Cardiac fibroblast (primary cell): Measurements from ENCODE around the gene PLEKHO2.

Source experiments
- DNase-seq, 2 donors: peaks; one replicate each; pipeline versions ENCODE4 v3.0.0 to v3.0.0-alpha.2; 2010; ENCODE audit warnings: low read depth in 2 of 2
- H3K4me3 ChIP-seq, 2 donors: replicated peaks in 1 of 2; 1 replicate in 1 of 2; 2 replicates in 1 of 2; pipeline ENCODE4 v1.5.1; 2011; ENCODE audit warnings: low read depth in 2 of 2, low read length in 2 of 2, mild to moderate bottlenecking in 2 of 2, moderate library complexity in 1 of 2
- TF ChIP-seq, protein P1 (sequence below): IDR thresholded peaks from one replicate; pipeline ENCODE4 v1.5.1; 2011; ENCODE audit warnings: low read depth, mild to moderate bottlenecking, low read length, inconsistent platforms

PLEKHO2 gene

DNA sequence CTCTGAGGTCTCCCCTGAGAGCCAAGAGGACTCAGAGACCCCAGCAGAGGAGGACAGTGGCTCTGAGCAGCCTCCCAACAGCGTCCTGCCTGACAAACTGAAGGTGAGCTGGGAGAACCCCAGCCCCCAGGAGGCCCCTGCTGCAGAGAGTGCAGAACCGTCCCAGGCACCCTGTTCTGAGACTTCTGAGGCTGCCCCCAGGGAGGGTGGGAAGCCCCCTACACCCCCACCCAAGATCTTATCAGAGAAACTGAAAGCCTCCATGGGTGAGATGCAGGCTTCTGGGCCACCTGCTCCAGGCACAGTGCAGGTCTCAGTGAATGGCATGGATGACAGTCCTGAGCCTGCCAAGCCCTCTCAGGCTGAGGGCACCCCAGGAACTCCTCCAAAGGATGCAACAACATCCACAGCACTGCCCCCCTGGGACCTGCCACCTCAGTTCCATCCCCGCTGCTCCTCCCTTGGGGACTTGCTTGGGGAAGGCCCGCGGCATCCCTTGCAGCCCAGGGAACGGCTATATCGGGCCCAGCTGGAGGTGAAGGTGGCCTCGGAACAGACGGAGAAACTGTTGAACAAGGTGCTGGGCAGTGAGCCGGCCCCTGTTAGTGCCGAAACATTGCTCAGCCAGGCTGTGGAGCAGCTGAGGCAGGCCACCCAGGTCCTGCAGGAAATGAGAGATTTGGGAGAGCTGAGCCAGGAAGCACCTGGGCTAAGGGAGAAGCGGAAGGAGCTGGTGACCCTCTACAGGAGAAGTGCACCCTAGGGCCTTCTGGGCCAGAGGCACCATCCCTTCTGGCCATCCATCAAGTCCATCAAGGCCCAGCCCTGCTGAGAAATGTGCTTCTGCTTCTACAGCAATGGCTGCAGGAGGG is 23.6 kb downstream of the PLEKHO2 start:
- no peak overlapping the region for H3K4me3 ChIP-seq
- no peak for DNase-seq
- TF ChIP-seq, protein P1, sequence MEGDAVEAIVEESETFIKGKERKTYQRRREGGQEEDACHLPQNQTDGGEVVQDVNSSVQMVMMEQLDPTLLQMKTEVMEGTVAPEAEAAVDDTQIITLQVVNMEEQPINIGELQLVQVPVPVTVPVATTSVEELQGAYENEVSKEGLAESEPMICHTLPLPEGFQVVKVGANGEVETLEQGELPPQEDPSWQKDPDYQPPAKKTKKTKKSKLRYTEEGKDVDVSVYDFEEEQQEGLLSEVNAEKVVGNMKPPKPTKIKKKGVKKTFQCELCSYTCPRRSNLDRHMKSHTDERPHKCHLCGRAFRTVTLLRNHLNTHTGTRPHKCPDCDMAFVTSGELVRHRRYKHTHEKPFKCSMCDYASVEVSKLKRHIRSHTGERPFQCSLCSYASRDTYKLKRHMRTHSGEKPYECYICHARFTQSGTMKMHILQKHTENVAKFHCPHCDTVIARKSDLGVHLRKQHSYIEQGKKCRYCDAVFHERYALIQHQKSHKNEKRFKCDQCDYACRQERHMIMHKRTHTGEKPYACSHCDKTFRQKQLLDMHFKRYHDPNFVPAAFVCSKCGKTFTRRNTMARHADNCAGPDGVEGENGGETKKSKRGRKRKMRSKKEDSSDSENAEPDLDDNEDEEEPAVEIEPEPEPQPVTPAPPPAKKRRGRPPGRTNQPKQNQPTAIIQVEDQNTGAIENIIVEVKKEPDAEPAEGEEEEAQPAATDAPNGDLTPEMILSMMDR = no peak

DNA sequence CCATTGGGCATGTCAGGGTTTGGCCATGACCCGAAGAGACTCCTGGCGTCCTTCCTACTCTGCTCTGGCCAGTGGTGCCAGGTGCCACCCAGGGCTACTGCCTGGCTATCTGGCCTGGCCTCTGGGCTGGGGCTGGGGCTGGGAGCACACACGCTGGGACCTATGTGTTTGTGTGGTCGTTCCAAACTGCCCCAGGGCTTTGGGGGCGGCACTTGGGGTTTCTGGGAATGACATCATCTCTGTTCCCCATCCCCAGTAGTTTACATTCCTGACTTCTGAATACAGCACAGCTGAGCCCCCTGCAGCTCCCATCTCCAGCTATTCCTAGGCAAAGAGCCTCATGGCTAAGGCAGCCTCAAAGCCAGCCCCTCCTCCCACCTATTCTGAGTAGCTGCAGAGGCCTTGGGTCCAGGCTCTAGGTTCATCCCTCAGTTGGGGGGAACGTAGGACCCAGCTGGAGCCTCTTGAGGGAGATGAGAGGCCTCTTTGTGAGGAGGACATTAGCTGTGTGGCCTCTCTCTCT is 24.3 kb downstream of the PLEKHO2 start:
- peak; percentile 39 to 43 for DNase-seq
- TF ChIP-seq, protein P1 = no peak

DNA sequence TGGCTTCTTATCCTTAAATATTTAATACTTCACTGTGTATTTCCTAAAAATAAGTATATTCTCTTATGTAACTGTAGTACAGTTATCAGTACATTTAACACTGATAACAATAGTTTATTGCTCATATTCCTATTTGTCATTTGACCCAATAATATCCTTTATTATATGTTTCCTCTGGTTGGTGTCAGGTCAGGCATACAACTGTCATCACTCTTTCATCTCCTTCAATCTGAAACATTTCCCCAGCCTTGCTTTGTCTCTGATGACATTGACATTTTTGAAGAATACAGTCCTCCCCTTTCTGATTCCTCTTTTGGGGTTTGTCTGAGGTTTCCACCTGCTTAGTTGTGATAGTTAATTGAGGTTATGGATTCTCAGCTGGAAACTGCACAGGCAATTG is 27.8 kb downstream of the PLEKHO2 start:
- no peak for DNase-seq
- TF ChIP-seq, protein P1 = no peak
- H3K4me3 ChIP-seq = no peak overlapping the region

More for the DNA sequence above, 24.3 kb downstream of the PLEKHO2 start:
- H3K4me3 ChIP-seq = no peak overlapping the region

DNA sequence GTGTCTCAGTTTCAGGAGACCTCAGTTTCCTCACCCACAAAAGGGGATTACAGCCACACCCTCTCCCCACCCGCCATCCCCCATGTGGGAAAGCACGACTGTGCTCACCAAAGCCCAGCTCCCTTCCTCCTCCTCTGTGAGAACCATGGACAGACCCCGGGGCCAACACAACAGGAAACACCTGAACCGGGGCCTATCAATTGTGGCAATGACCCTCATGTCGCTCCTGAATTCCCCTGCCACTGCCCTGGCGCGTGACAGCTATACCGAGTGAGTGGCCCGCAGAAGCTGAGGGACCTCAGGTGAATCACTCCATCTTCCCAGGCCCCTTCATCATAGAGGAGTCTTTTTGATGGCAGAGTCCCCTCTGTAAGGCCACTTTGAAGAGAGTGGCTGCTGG is 28.6 kb downstream of the PLEKHO2 start:
- H3K4me3 ChIP-seq = no peak overlapping the region
- no peak for DNase-seq
- TF ChIP-seq, protein P1 = no peak

DNA sequence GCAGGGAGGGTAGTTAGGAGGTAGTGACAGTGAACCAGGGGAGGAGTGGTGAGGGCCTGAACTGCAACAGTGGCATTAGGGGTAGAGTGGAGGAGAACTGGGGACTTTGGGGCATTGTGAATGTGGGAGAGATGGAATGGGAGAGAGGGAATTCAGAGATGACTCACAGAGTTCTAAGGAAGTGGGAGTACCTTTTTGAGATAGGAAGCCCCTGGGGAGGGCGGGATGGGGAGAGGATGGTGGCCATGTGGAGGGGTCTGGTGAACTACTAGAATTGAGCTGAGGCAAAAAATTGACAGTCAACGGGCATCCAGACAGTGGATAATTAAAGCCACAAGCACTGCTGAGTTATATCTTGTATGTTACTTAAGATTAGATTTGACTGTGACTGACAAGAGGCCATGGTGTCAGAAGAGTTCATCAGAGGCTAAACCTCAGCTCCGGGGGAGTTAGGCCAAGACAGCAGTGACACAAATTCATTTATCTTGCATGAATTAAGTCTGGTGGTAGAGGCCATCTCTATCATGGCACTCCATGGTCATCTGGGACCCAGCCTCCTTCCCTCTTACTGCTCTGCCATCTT is 34.0 kb downstream of the PLEKHO2 start:
- no peak for DNase-seq
- TF ChIP-seq, protein P1 = no peak
- H3K4me3 ChIP-seq = no peak overlapping the region

DNA sequence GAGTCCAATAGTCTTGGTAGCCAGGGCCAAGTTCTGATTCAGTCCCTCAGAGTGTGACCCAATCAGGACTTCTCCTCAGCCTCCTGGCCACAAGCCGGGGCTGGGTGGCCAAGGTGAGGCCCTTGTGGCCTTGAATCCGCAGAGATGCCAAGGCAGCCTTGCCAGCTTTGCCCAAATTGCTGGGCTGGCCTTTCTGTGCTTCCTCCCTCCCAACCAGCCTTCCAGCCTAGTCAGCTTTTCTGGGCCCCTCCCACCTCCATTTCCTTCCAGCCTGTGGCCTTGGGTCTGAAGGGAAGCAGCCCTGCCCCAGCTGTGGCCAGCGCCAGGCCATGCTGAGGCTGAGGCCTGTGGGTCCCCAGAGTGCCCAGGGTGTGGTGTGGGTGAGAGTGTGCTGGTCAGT is 35.7 kb downstream of the PLEKHO2 start:
- TF ChIP-seq, protein P1 = no peak
- DNase-seq = peak; percentile 47 to 54
- no peak overlapping the region for H3K4me3 ChIP-seq
